K562 (cell line): ENCODE measurements around the gene S100A1. TPM values are rescaled to one million over a fixed set of nuclear protein-coding genes. Genes with fewer than 3 reads are reported as not detected.
A peak's percentile ranks its signal among the peaks of the same experiment; 100 is the strongest.

Experiments used
- ATAC-seq: fragments of 200-7000 bp; cut with Tn5 transposase; 3 replicates; pipeline ENCODE4 v1.9.1; 2020; ENCODE audit warnings: moderate library complexity
- BruUV-seq: library from RNA; stranded (reverse); fragments of 400-500 nt; replicated peaks from 2 replicates; lab custom pipeline; 2021; lab: Mats Ljungman, UMichigan
- CTCF ChIA-PET: fragments of 300-600 bp; formaldehyde crosslinking; extraction: SDS; loops from one replicate; lab custom pipeline; 2021; ENCODE audit warnings: low intra/inter-chr PET ratio; lab: Yijun Ruan, JAX
- POLR2A ChIA-PET: fragments of 300-600, 350-650 bp; sonication (Branson Sonifier 250); formaldehyde crosslinking; extraction: SDS; loops from one replicate; lab custom pipeline; 2021; ENCODE audit warnings: antibody characterized with exemption, inconsistent platforms; lab: Yijun Ruan, JAX
- DNase-seq, 4 experiments: peaks; one replicate each; pipeline versions ENCODE4 v3.0.0 to v3.0.0-alpha.2; 2011 to 2018; ENCODE audit warnings: low spot score in 3 of 4, mixed read lengths in 3 of 4; ENCODE audit errors: extremely low read depth in 1 of 4
- FAIRE-seq: peaks from 2 replicates; lab custom pipeline; 2011; peaks lifted over from hg19 to GRCh38; lab: Jason Lieb, UNC
- H2AFZ ChIP-seq: 2 replicates; pipeline ENCODE4 v1.6.0; 2011; ENCODE audit warnings: low read depth, low read length, control low read depth, inconsistent platforms
- H3K27ac ChIP-seq: fragments of 200-600 bp; 3 replicates; pipeline ENCODE4 v1.8.0; 2011; ENCODE audit warnings: low read depth, mild to moderate bottlenecking, control low read depth, inconsistent platforms, low read length, moderate library complexity, mixed read lengths; ENCODE audit errors: extremely low read depth
- H3K27me3 ChIP-seq, 2 experiments: fragments of 300-600 bp in 1 of 2; 2 replicates in 1 of 2; 3 replicates in 1 of 2; pipeline versions ENCODE4 v1.6.0 to v1.8.0; 2011; ENCODE audit warnings: inconsistent platforms in 2 of 2, low read length in 2 of 2, mild to moderate bottlenecking in 1 of 2, mixed read lengths in 1 of 2, moderate library complexity in 1 of 2; ENCODE audit not compliant: control insufficient read depth in 2 of 2, insufficient read depth in 2 of 2
- H3K36me3 ChIP-seq: fragments of 300-600 bp; 3 replicates; pipeline ENCODE4 v1.8.0; 2011; ENCODE audit warnings: mild to moderate bottlenecking, low read length, inconsistent platforms; ENCODE audit not compliant: control insufficient read depth, insufficient read depth
- H3K4me1 ChIP-seq, 2 experiments: fragments of 200-600 bp in 1 of 2; replicated peaks in 1 of 2; 2 replicates in 1 of 2; 3 replicates in 1 of 2; pipeline versions ENCODE4 v1.5.1 to v1.8.0; 2011; ENCODE audit warnings: inconsistent platforms in 2 of 2, low read length in 2 of 2, mild to moderate bottlenecking in 1 of 2, mixed read lengths in 1 of 2, moderate library complexity in 1 of 2; ENCODE audit not compliant: control insufficient read depth in 2 of 2, insufficient read depth in 2 of 2
- H3K4me2 ChIP-seq: 2 replicates; pipeline ENCODE4 v1.6.1; 2011; ENCODE audit warnings: low read length, control low read depth, inconsistent platforms, mixed read lengths; ENCODE audit not compliant: insufficient read depth
- H3K4me3 ChIP-seq: fragments of 200-600 bp; sonication (generic), shearing (Covaris generic); 2 replicates; pipeline ENCODE4 v1.5.1; 2016; ENCODE audit warnings: control low read depth, inconsistent platforms
- H3K79me2 ChIP-seq: fragments of 200-600 bp; 3 replicates; pipeline ENCODE4 v1.8.0; 2011; ENCODE audit warnings: low read length, inconsistent platforms; ENCODE audit not compliant: control insufficient read depth, insufficient read depth
- H3K9ac ChIP-seq, 2 experiments: 2 replicates each; pipeline versions ENCODE4 v1.6.0 to v1.6.1; 2011; ENCODE audit warnings: low read depth in 2 of 2, low read length in 2 of 2, control low read depth in 1 of 2, inconsistent platforms in 1 of 2, mild to moderate bottlenecking in 1 of 2, mixed read lengths in 1 of 2; ENCODE audit not compliant: insufficient read depth in 1 of 2
- H3K9me1 ChIP-seq: one replicate; pipeline ENCODE4 v1.6.0; 2011; ENCODE audit warnings: inconsistent platforms, mild to moderate bottlenecking, low read length, moderate library complexity; ENCODE audit not compliant: control insufficient read depth, insufficient read depth
- H3K9me3 ChIP-seq: replicated peaks from 2 replicates; pipeline ENCODE4 v1.5.1; 2011; ENCODE audit warnings: low read depth, low read length, inconsistent platforms; ENCODE audit not compliant: control insufficient read depth, insufficient read depth
- H4K20me1 ChIP-seq: replicated peaks from 2 replicates; pipeline ENCODE4 v1.6.1; 2011; ENCODE audit warnings: low read length, inconsistent platforms, mixed read lengths; ENCODE audit not compliant: control insufficient read depth, insufficient read depth
- CEBPB ChIP-seq: fragments of 450-650 bp; IDR thresholded peaks from 2 replicates; pipeline ENCODE4 v1.6.1; 2016; ENCODE audit warnings: missing genetic modification characterization, missing compliant biosample characterization
- CLOCK ChIP-seq: fragments of 250-450 bp; sonication (Bioruptor Pico); IDR thresholded peaks from 2 replicates; pipeline ENCODE4 v1.4.0; 2020; ENCODE audit warnings: mild to moderate bottlenecking, moderate library complexity, borderline replicate concordance
- KHSRP ChIP-seq: fragments of 450-650 bp; IDR thresholded peaks from 2 replicates; pipeline ENCODE4 v1.6.1; 2017
- NKRF ChIP-seq: fragments of 450-650 bp; IDR thresholded peaks from 2 replicates; pipeline ENCODE4 v1.6.1; 2016; ENCODE audit warnings: borderline replicate concordance
- NR2C1 ChIP-seq, 2 experiments: fragments of 450-650 bp; IDR thresholded peaks; 2 replicates each; pipeline ENCODE4 v1.6.1; 2017; ENCODE audit warnings: mild to moderate bottlenecking in 2 of 2, antibody characterized with exemption in 1 of 2, inconsistent platforms in 1 of 2, missing compliant biosample characterization in 1 of 2, missing genetic modification characterization in 1 of 2
- PHF21A ChIP-seq: fragments of 450-650 bp; IDR thresholded peaks from 2 replicates; pipeline ENCODE4 v1.6.1; 2017; ENCODE audit warnings: low read depth, borderline replicate concordance
- RAD51 ChIP-seq: fragments of 450-650 bp; IDR thresholded peaks from 2 replicates; pipeline ENCODE4 v1.7.1; 2016; ENCODE audit warnings: low read depth, mild to moderate bottlenecking, borderline replicate concordance
- SMAD4 ChIP-seq: fragments of 250-450 bp; sonication (Bioruptor Pico); conservative IDR thresholded peaks from 2 replicates; pipeline ENCODE4 v1.8.0; 2021; ENCODE audit warnings: inconsistent platforms, mild to moderate bottlenecking, moderate library complexity
- TCF7 ChIP-seq: sonication (generic); IDR thresholded peaks from 2 replicates; pipeline ENCODE4 v1.6.1; 2016; ENCODE audit warnings: antibody characterized with exemption, borderline replicate concordance
- ZFX ChIP-seq: sonication (generic); formaldehyde crosslinking; IDR thresholded peaks from 2 replicates; pipeline ENCODE4 v1.8.0; 2022; ENCODE audit warnings: mild to moderate bottlenecking, missing genetic modification reagents, moderate library complexity
- ZNF12 ChIP-seq: sonication (generic); formaldehyde crosslinking; IDR thresholded peaks from 2 replicates; pipeline ENCODE4 v1.4.0; 2020; ENCODE audit warnings: mild to moderate bottlenecking, missing genetic modification reagents
- ZNF76 ChIP-seq: fragments of 250-450 bp; sonication (Bioruptor Pico); IDR thresholded peaks from 2 replicates; pipeline ENCODE4 v1.4.0; 2020; ENCODE audit warnings: mild to moderate bottlenecking, moderate library complexity, borderline replicate concordance
- WGBS: fragments of 100-300 bp; shearing (Covaris generic); methylation state at CpG from one replicate; pipeline ENCODE4 v1.1.6; 2016; ENCODE audit warnings: low coverage, mixed read lengths; ENCODE audit not compliant: insufficient coverage; ENCODE audit errors: missing lambda C conversion rate; 5-methylcytosine and 5-hydroxymethylcytosine counted together
- in situ Hi-C: fragments of 300-500 bp; cut with MboI; formaldehyde crosslinking; loops from 4 replicates; pipeline ENCODE4 v1.15.0; 2018; ENCODE audit warnings: inconsistent platforms, mixed read lengths
- intact Hi-C: fragments of 100-400 bp; cut with micrococcal nuclease; formaldehyde crosslinking; loops from 2 replicates; pipeline ENCODE4 v1.14.2; 2022
- polyA plus RNA-seq, 8 experiments: library from polyadenylated mRNA; depleted of rRNA in 4 of 8; stranded (reverse) in 5 of 8; unstranded in 3 of 8; fragments of >200 nt; fragmentation: Nextera tagmentation in 2 of 8; fragmentation: Illumina TruSeq in 1 of 8; extraction: Ambion mirVana in 2 of 8; extraction: Trizol in 1 of 8; gene quantifications; 2 replicates each; pipeline versions ENCODE4 v1.2.1 to v1.2.3, GENCODE V29; 2011 to 2014; ENCODE audit warnings: inconsistent platforms in 1 of 8, missing spikeins in 1 of 8
- total RNA-seq, 7 experiments: library from RNA; depleted of rRNA in 6 of 7; stranded (reverse); fragments of >200 nt in 6 of 7; fragmentation: Illumina TruSeq in 2 of 7; extraction: Trizol in 2 of 7; gene quantifications; 2 replicates each; pipeline versions ENCODE4 v1.2.1 to v1.2.3, GENCODE V29; 2011 to 2021; ENCODE audit warnings: low replicate concordance in 1 of 7
- TF ChIP-seq, protein P1 (sequence below): sonication (generic); formaldehyde crosslinking; IDR thresholded peaks from 2 replicates; pipeline ENCODE4 v1.8.0; 2023; ENCODE audit warnings: missing genetic modification reagents, mild to moderate bottlenecking, borderline replicate concordance

The S100A1 gene
- total and polyA plus RNA-seq, 9 of the 15 experiments (the other 6 are each of a cell fraction or from before 2014, with no cell fraction given), result 0.44 to 30.1 (median 12.7) TPM

GRCh38 chr1:153597206-153597605 lies 31.0 kb upstream of the S100A1 start:
- Histone ChIP-seq H3K9me1 (no peaks in the 10 kb centered on the region), H3K4me1 (peaks cover 0 to 2% of the 10 kb centered on the region in 2 experiments; a peak in 2 of 5 replicates), H3K36me3 (no peaks in the 10 kb centered on the region), H3K4me3 (no peak overlapping the region), H2AFZ (no peak overlapping the region), H3K4me2 (no peak overlapping the region), H3K27me3 (no peaks in the 10 kb centered on the region), H3K79me2 (no peaks in the 10 kb centered on the region), H3K9ac (no peak overlapping the region), H3K9me3 (no peaks in the 10 kb centered on the region), H3K27ac (no peak overlapping the region), H4K20me1 (no peaks in the 10 kb centered on the region)
- ChIA-PET POLR2A (interaction anchor here (0.7 to 1.2 kb wide), 2 partner anchors 18 to 19 kb away, joined by 3 read pairs; partner anchors contain the start of gene S100A14), CTCF (no interaction called here)
- ATAC-seq, result peak; percentile 55; the same call in 2 of the 3 replicates
- intact Hi-C loops (no loop called here), in situ Hi-C loops (no loop called here)
- WGBS, result 19% methylated on average over 6 of the region's 6 CpGs
- peak in 2 of 4 experiments; percentile 44 to 58 for DNase-seq
- BruUV-seq, result no TSS peak
- peak; percentile 80 for FAIRE-seq
- TF ChIP-seq NR2C1 (IDR thresholded peaks at IDR 0.05) (no peak), NR2C1 (tag; IDR thresholded peaks at IDR 0.05) (peak; percentile 74), ZNF12 (CRISPR knock-in tag) (no peak), RAD51 (no peak), TCF7 (no peak), PHF21A (no peak), SMAD4 (CRISPR knock-in tag) (no peak), ZNF76 (CRISPR knock-in tag) (no peak), NKRF (no peak), ZFX (CRISPR knock-in tag) (no peak), KHSRP (no peak), CLOCK (CRISPR knock-in tag) (no peak), CEBPB (tag) (no peak)
- TF ChIP-seq, protein P1, sequence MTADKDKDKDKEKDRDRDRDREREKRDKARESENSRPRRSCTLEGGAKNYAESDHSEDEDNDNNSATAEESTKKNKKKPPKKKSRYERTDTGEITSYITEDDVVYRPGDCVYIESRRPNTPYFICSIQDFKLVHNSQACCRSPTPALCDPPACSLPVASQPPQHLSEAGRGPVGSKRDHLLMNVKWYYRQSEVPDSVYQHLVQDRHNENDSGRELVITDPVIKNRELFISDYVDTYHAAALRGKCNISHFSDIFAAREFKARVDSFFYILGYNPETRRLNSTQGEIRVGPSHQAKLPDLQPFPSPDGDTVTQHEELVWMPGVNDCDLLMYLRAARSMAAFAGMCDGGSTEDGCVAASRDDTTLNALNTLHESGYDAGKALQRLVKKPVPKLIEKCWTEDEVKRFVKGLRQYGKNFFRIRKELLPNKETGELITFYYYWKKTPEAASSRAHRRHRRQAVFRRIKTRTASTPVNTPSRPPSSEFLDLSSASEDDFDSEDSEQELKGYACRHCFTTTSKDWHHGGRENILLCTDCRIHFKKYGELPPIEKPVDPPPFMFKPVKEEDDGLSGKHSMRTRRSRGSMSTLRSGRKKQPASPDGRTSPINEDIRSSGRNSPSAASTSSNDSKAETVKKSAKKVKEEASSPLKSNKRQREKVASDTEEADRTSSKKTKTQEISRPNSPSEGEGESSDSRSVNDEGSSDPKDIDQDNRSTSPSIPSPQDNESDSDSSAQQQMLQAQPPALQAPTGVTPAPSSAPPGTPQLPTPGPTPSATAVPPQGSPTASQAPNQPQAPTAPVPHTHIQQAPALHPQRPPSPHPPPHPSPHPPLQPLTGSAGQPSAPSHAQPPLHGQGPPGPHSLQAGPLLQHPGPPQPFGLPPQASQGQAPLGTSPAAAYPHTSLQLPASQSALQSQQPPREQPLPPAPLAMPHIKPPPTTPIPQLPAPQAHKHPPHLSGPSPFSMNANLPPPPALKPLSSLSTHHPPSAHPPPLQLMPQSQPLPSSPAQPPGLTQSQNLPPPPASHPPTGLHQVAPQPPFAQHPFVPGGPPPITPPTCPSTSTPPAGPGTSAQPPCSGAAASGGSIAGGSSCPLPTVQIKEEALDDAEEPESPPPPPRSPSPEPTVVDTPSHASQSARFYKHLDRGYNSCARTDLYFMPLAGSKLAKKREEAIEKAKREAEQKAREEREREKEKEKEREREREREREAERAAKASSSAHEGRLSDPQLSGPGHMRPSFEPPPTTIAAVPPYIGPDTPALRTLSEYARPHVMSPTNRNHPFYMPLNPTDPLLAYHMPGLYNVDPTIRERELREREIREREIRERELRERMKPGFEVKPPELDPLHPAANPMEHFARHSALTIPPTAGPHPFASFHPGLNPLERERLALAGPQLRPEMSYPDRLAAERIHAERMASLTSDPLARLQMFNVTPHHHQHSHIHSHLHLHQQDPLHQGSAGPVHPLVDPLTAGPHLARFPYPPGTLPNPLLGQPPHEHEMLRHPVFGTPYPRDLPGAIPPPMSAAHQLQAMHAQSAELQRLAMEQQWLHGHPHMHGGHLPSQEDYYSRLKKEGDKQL (CRISPR knock-in tag), result no peak
